HCT116 (cell line): ENCODE results near the gene ACSL3.

Source experiments
- CEBPB ChIP-seq: IDR thresholded peaks from 2 replicates; pipeline ENCODE4 v1.6.1; 2012; ENCODE audit warnings: low read depth
- RAD21 ChIP-seq: IDR thresholded peaks from 2 replicates; pipeline ENCODE4 v1.6.1; 2012; ENCODE audit warnings: low read depth, mild to moderate bottlenecking
- TF ChIP-seq, protein P1 (sequence below), 3 experiments: fragments of 200-600 bp in 1 of 3; sonication (generic) in 1 of 3; IDR thresholded peaks in 2 of 3; conservative IDR thresholded peaks in 1 of 3; 2 replicates each; pipeline ENCODE4 v1.5.1; 2012 to 2017; ENCODE audit warnings: low read depth in 2 of 3, low read length in 2 of 3, antibody characterized with exemption in 1 of 3, borderline replicate concordance in 1 of 3, control low read depth in 1 of 3, mild to moderate bottlenecking in 1 of 3, mixed read lengths in 1 of 3, mixed run types in 1 of 3, moderate library complexity in 1 of 3; ENCODE audit not compliant: insufficient read depth in 1 of 3

DNA sequence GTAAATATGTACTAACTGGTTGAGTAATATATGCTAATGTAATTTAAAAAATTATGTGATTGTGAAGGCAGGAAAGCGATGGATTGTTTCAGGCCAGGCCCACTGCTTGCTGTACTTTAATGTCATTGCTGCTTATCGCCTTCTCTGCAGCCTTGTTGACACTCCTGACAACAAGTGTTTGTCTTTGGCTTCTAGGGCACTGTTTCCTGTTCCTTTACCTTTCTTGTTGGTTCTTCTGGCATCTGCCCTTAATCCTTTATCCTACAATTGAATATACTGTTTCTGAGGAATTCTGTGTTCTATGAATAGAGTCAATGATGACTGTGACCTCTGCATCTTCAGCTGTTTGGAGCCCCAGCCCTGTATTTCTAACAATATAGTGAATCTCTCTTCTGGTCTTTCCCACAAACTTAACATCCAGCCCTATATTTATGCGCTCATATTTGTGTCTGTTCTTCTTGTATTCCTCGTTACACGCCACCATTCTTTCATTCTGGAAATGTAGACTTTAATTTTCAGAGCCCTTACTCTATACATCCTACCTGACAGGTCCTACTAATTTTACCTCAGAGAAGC lies 17.6 kb downstream of the ACSL3 start:
- TF ChIP-seq RAD21 (no peak), CEBPB (no peak)
- TF ChIP-seq, protein P1, sequence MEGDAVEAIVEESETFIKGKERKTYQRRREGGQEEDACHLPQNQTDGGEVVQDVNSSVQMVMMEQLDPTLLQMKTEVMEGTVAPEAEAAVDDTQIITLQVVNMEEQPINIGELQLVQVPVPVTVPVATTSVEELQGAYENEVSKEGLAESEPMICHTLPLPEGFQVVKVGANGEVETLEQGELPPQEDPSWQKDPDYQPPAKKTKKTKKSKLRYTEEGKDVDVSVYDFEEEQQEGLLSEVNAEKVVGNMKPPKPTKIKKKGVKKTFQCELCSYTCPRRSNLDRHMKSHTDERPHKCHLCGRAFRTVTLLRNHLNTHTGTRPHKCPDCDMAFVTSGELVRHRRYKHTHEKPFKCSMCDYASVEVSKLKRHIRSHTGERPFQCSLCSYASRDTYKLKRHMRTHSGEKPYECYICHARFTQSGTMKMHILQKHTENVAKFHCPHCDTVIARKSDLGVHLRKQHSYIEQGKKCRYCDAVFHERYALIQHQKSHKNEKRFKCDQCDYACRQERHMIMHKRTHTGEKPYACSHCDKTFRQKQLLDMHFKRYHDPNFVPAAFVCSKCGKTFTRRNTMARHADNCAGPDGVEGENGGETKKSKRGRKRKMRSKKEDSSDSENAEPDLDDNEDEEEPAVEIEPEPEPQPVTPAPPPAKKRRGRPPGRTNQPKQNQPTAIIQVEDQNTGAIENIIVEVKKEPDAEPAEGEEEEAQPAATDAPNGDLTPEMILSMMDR (IDR thresholded peaks at IDR 0.05 in 2 of 3, conservative IDR thresholded peaks at IDR 0.05 in 1 of 3; ENCODE audit: borderline replicate concordance in 1 of 3, insufficient read depth in 1 of 3, low read depth in 2 of 3, low read length in 2 of 3), result no peak
